HG03103 (cell line): ENCODE measurements around the gene RABEP1.

Source experiments
- ATAC-seq: cut with Tn5 transposase; IDR thresholded peaks from one replicate; pipeline ENCODE4 v1.9.1; 2021; ENCODE audit warnings: low read depth; ENCODE audit not compliant: unreplicated experiment

Gene RABEP1

DNA sequence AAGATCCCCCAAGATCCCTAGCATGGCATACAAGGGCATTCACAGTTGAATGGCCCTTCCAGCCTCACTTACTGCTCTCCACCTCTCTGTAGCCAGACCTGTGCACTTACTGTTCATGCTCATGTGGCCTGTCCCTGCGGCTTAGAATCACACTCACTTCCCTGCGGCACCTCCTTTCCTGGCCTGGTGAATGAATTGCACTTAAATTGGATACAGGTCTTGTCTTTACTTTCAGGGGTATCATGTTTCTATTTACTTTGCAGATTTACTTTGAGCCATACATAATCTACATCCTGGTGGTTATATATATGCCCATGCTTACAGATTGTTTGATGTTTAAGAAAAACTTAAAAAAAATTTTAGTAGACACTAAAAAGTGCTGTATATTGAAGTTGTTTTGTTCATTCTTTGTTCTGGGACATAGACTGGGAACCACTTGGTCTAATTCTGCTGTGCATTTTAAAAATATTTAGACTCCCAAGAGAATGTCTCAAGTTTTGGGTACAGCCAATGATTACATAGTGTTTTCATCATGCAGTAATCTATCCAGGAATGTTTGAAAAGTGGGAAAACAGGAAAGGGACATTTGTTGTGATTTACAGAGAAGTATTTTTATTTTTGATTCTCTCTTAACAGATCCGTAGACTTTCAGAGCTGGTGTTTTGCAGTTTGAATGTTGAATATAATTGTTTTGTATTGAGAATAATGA, 73.5 kb downstream of the RABEP1 start:
- ATAC-seq: no peak

GRCh38 chr17:5361426-5361825, 79.3 kb downstream of the RABEP1 start:
- no peak for ATAC-seq

DNA sequence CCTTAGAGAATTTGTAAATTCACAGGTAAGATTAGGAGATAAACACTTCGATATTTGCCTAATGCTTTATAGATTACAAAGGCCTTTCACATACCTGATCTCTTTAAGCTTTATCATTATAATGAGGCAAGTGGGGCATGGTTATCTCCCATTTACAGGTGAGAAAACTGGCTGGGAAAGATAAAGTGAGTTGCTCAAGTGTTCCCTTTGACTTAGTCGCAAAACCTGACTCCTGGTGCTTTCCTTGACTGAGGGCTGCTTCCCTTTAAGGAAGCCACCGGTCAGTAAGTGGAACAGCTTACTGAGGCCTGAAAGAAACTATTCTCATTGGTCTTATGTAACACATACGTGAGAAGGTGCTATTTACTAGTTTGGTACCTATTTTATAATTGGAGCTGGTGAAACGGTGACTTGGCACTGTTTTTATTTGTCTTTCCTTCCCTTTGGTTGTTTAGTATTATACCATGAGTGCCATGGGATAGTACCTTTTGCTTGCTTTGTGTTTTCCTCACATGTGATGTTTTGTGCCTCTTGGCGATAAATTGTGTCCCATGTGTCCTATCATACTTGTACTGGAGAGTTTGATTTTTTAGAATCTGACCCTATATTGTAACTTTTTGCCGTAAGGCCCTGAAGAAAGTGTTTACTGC, 80.2 kb downstream of the RABEP1 start:
- no peak for ATAC-seq

- no peak for ATAC-seq
Observed at GRCh38 chr17:5364156-5364555, 82.1 kb downstream of the RABEP1 start.

DNA sequence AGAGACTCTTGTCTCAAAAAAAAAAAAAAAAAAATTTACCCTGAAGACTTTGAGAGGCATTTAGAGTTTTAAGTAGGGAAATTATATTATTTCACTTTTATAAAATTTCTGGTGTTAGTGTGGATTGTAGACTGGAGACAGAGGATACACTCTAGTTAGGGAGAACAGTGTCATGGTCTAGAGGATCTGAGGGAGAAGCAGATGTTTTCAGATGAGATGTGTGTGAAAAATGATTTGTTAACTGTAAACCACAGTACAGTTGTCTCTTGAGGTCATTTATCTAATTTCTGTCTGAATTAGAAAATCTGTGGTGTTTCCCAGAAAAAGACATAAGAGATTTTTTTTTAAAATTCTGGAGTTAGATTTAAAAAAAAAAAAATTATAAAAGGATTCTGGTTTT, 82.6 kb downstream of the RABEP1 start:
- no peak for ATAC-seq

GRCh38 chr17:5365831-5366230, 83.7 kb downstream of the RABEP1 start:
- no peak for ATAC-seq

DNA sequence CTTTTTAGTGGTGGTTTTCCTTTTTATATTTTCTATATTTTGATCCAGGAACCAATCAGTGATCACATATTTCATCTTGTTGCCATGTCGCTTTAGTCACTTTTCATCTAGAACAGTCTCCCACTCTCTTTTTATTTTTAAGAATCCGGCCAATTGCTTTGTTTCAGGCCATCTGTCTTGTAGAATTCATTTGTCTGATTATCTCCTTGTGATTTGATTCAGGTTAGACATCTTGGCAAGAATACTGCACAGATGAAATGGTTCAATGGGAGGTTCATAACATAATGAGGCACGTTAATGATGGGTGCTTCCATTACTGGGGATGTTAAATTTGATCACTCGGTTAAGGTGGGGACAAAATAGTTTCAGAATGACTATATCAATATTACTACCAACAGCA, 88.3 kb downstream of the RABEP1 start:
- no peak for ATAC-seq

- ATAC-seq: no peak
Observed at GRCh38 chr17:5373112-5373511, 91.0 kb downstream of the RABEP1 start.

DNA sequence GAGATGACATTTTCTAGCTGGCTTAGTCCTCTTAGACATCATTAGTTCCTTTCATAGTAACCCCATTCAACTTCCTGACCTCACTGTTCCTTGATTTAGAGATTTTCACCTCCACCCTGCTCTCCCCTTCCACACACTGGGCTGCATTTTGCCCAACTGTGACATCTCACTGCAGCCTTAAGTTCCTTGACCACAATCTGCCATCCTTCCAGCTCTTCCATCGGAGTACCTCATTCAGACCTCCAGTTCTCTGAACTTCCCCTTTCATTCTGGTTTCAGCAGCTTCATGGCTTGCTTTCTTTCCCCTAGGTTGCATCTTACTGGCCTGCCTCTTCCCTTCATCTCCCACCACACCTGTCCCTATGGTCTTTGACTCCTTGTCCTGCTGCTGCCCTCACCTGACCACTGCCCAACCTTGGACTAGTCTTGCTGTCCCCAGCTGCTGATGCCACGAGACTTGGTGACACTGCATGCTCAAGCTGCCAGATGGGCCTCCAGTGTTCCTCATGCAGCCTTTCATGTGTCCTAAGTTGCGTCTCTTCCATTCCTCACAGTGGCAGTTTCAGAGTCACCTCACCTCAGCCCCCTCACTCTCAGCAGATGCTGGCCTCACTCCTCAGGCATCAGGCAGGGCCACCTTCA, 96.6 kb downstream of the RABEP1 start:
- ATAC-seq: no peak

DNA sequence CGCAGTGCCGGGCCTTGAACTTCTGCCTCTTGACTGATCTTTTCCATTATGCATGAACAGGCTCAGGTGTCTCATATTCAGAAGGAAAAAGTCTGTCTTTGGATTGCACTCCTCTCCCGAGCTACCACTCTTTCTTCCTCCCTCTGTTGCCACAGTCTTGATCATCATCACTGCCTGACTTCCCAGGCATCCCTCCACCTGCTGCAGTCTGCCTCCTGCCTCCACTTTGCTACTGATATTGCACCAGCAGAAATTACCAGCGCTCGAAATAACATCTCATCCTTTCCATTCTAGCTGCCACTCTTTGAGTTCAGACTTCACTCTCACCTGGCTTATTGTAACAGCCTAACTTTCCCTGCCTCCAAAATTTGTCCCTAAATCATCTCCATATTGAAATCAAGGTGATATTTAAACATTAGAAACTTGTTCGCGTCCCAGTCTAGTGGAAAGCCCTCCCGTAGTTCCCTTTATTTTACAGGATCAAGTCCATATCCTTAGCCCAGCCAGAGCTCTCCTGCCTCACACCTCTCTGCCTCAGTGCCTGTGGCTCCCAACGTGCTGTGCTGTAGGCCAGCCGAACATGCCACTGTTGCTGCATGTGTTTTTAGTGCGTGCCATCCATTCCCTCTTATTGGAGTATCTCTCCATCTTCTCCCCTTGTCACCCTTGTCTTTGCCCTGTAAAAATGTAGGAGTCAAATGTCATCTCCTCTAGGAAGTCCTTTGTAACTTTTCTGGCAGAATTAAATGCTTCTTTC, 97.4 kb downstream of the RABEP1 start:
- no peak for ATAC-seq

DNA sequence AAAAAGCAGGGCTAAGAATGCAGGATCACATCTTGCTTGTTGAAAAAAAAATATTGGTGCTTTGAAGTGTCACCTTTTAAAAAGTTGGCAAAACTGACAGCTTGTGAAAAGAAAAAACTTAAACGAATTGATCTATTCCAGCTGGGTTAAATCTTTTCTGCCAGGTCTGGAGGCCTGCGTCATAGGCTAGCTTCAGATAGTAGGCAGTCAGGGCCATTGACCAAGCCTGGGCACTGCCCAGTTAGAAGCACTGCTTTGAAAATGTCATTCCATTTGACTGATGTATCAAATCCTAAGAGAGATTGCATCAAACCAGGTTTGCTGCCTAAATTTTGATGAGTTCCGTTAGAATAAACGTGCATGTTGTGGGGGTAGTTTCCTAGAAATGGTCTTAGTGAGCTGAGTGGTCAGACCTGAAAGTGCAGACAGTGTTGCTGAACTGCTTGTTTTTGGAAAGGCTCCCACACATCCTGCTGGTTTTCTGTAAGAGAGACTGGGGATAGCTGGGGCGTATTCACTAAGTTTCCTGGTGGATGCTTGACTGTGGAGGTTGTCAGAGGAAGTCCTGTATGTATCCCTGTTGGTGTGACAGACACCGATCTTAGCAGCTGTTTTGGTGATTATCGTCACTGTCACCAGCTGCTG, 98.5 kb downstream of the RABEP1 start:
- no peak for ATAC-seq

- no peak for ATAC-seq
Observed at GRCh38 chr17:5381542-5381941, 99.5 kb downstream of the RABEP1 start.

DNA sequence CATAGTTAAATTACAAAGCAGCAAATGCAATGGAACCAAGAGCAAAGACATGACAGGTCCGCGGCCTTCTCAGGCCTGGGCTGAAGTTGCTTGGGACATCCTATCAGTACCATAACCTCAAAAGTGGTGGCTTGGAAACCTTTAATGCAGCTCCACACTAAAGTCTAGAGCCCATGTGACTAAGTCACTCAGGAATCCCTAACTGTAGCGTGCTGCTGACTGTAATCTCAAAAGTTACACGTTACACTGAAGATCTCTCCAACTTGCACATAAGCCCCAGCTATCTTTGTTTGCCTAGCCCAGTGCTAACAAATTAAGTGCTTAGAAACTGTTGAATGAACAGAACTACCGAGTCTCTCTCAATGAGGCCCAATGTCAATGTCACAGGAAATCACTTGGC, 109.6 kb downstream of the RABEP1 start:
- no peak for ATAC-seq

DNA sequence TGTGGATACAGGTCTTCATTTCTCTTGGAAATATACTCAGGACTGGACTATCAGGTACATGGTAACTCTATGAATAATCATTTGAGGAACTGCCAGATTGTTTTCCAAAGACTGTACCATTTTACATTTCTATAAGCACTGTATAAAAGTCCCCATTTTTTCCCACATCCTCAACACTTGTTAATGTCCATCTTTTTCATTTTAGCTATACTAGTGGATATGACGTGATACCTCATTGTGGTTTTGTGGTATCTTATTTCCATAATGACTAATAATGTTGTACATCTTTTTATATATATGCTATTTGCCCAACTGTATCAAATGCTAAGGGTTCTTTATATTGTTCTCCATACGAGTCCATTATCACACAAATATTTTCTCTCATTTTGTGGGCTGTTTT, 114.5 kb downstream of the RABEP1 start:
- ATAC-seq: no peak

DNA sequence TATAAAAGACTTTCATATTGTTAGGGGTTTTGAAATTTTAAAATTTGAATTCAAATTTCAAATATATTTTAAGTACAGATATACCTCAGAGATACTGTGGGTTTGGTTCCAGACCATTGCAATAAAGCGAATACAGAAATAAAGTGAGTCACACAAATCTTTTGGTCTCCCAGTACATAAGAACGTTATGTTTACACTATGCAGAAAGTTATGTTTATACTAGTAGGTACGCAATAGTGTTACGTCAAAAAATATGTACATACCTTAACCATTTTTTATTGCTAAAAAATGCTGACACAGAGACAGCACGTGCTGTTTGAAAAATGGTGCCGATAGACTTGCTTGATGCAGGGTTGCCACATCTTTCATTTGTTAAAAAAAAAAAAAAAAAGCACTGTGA, 117.7 kb downstream of the RABEP1 start:
- no peak for ATAC-seq

- ATAC-seq: no peak
Observed at GRCh38 chr17:5405400-5405799, 123.3 kb downstream of the RABEP1 start.

GRCh38 chr17:5408186-5408585, 126.1 kb downstream of the RABEP1 start:
- no peak for ATAC-seq

DNA sequence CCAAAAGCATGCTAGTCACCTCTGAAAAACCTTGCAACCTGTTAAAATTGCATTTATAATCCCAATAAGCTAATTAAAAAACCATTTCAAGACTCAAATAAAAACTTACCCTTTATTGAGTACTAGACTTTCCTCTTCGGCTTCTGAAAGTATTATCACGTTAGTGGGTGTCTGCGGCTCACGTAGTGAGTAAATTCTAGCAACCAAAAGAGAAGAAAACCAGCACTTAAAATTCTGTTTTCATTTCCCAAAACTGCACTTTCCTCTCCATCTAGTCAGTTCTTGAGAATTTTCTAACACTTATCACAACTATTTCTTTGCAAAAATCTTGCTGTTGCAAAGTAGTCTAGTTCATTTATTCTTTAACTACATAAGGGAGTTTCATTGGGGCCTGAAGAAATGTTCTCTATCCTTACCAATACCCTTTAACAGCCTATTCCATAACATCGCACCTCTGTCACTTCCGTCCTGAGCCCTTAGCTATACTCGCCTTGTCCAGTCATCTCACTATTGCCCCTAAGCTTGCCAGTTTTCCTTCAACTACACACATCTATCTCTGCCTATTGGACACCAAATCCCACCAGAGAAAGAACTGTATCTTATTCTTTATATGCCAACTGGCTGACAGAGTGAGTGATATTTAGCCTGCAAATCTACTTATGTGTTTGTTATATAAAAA, 128.6 kb downstream of the RABEP1 start:
- ATAC-seq: no peak

- ATAC-seq: no peak
Observed at GRCh38 chr17:5413682-5414081, 131.6 kb downstream of the RABEP1 start.

DNA sequence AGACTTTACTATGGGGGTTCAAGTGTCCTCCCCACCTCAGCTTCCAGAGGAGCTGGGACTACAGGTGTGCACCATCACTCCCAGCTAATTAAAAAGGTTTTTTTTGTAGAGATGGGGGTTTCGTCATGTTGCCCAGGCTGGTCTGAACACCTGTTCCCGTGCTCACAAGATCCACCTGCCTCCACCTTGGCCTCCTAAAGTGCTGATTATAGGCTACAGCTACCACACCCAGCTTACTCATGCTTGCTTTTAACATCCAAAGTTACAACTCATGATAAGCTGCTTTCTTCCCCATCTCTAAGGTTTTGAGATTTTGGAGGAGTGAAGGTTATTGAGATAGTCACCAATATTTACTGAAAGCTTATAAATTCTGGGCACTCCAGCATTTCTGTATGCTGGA, 134.8 kb downstream of the RABEP1 start:
- no peak for ATAC-seq
